HG03139 (cell line): Measurements from ENCODE around the gene RASGRF1.

Source experiments
- ATAC-seq: cut with Tn5 transposase; IDR thresholded peaks from one replicate; pipeline ENCODE4 v1.9.1; 2021; ENCODE audit not compliant: unreplicated experiment

The RASGRF1 gene

DNA sequence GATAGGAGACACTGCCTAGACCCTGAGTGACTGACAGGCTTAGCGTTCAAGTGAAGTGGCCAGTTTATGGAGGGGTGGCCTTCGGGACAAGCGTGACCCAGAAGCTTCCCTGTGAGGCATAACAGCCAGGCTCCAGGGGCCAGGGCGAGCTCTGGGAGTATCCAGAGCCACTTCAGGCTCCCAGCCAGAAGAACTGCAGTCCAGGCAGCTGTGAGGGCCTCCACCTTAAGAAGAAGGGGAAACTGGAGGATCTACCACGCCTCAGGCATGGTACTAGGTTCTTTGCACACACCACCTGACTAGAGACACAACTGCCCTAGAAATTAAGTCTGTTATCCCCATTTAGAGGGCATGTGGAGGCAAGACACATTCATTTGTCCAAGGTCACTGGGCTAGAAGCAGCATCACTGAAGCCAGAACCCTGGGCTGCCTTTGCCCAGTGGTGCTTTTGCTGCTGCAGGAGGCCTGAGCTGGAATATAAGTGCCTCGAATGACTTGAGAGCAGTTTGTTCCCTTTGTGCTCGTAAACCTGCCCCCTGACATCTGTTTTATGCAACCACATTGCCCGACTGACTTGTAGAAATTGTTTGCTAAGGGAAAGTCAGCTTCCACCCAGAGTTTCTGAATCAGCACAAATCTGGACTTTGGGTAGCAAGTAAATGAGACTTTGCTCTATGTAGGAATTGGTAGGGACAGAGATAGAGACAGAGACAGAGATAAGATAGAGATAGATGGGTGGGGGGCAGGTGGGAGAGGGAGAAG lies 23.3 kb downstream of the RASGRF1 start:
- no peak for ATAC-seq

DNA sequence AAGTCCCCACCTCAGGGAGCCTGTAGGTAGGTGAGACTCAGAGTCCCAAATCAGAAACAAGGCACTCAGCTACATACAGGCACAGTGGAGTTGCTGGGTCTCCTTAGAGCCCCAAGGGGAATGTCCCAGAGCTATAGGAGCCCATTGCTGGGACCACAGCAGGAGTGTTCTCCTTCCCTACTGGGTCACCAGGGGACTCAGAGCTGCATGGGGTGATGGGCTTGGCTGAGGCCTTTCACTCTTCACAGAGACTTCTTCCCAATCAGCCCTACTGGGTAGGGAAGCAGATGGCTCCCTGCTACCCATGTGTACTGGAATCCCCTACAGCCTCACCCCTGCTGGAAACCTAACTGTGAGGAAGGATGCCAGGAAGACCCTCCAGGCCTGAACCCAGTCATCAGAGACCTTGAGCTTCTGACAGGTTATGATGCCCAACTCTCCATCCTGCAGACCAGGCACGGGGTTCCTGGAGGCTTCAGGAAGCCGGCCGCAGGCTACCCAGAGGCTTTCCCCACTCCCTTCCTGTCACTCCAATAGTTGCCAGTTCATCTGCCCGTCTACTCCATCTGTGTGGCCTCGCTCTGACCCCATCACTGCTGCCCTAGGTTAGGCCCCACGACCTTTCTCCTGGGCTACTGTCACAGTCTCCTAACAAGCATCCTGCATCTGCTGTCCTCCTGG lies 24.0 kb downstream of the RASGRF1 start:
- ATAC-seq = no peak

DNA sequence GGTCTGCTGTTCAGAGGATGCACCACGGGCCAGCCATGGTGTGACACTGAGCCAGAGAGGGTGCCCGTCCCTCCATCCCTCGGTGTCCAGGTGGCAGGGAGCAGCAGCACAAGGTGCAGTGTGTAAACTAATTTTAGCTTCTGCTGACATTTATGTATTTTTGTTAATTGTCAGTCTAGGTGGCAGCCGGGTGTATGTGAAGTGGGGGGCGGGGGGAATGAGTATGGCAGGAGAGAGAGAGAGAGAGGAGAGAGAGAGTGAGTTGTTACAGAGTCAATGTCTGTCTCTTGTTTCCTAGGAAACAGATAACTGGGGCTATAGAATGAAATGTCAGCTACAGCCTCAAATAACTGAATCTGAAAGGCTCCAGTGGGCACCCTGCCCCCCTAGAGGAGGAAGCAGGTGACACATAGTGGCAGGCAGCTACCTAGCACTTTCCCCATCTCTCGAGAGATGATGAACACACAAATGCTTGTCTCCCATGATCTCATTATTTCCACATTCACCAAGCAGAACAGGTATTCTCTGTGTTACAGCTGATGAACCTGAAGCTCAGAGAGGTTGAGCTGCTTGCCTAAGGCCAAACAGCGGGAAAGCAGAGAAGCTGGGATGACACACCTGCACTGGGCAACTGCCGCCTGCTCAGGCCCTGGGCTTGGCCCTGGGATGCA lies 24.7 kb downstream of the RASGRF1 start:
- ATAC-seq = no peak

DNA sequence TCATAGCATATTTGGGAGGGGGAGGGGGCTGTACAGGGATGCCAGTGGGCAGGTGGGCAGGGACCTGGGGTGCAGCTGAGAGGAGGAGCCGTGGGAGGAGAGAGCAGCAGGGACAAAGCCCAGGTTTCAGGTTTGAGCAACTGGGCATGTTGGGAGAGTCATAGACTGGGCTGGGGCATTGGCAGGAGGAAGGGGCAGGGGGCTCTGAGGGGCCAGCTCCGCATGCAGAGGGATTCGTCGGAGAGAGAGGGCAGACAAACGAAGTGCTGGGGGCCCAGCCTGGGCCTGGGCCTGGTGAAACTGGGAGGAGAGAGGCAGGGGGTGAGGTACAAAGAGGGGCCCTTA lies 25.2 kb downstream of the RASGRF1 start:
- ATAC-seq = no peak

DNA sequence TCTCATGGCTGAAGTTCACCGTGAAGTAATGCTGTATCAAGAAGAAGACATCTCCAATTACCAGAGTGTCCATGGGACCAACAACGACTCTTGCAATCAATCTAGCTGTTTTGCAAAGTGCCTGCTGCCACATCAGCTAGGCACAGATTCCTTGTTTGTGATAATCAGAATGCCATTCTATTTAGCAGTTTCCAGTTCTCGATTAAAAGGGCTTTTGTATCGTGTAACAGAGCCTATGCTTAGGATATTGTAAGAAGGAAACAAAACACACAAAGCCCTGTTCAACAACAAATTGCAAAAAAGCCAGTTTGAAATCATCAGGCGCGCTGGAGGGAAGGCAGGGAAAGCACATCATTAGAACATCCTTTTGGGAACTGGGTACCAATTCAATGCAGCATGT lies 26.1 kb downstream of the RASGRF1 start:
- ATAC-seq = no peak

DNA sequence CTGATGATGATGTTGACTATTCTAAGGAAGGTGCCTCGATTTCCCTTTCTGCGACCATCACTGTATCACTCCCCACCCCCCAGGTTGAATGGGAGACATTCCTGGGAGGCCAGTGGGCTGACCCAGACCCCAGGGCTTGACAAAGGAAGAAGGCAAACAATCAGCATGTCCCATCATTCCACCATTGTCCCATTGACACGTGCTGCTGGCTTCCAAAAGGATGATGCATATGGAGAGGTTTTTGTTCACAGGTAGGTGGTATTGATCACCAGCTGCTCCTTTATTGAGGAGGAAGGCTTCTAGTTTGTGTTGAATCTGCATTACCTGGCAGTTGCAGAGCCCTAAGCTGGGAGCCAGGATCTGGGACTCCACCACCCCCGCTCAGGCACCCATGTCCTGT lies 30.4 kb downstream of the RASGRF1 start:
- no peak for ATAC-seq

DNA sequence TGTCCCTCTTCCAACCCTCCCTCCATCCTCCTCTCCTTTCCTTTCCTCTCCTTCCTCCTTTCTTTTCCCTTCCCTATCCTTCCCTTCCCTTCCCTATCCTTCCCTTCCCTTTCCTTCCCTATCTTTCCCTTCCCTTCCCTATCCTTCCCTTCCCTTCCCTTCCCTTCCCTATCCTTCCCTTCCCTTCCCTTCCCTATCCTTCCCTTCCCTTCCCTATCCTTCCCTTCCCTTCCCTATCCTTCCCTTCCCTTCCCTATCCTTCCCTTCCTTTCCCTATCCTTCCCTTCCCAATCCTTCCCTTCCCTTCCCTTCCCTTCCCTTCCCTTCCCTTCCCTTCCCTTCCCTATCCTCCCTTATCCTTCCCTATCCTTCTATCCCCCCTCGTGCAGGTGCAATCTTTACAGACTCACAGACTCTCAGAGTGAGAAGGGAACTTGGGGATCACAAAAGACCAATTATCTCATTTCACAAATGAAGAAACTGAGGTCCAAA lies 31.5 kb downstream of the RASGRF1 start:
- no peak for ATAC-seq

DNA sequence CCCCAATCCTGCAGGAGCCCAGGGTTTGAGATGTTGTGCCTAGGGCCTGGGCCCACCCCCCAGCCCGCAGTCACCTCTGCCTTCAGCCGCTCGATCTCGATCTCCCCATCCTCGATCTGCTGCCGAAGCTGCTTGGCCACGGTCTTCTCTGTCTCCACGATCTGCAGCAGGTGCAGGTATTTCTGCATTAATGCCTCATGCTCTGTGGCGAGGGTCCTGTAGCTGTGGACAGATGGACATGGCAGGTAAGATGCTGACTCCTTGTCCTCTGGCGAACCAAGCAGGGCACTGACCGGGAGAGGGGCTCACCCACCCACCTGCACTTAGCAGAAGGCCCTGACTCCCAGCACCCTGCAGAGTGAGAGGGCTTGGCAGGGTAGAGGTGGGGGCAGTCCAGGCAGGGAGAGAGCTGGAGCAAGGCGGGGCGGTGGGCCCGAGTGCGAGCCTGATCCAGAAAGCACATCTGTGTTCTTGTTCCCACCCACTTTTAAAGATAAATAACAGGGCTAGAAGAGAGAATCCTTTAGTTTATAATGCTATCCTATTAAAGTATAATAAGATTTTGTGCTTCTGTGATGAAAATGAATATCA lies 32.2 kb downstream of the RASGRF1 start:
- no peak for ATAC-seq

DNA sequence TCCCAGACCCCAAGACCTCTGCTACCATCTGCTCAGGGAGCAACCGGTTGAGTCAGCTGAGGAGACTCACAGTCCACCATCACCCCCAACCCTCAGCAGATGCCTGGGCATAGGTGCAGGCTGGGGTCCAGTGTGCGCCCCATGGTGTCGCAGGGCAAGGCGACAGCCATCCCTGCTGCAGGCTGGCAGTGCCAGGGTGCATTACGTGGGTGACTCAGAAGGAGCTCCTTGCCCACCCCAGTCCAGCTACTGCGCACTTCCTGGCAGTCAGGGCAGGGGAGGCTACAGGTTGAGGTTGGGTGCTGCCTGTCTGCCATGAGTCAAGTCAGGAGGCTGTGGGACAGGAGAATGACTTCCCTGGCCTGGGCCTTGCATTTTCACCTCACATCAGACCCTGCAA lies 33.5 kb downstream of the RASGRF1 start:
- no peak for ATAC-seq

DNA sequence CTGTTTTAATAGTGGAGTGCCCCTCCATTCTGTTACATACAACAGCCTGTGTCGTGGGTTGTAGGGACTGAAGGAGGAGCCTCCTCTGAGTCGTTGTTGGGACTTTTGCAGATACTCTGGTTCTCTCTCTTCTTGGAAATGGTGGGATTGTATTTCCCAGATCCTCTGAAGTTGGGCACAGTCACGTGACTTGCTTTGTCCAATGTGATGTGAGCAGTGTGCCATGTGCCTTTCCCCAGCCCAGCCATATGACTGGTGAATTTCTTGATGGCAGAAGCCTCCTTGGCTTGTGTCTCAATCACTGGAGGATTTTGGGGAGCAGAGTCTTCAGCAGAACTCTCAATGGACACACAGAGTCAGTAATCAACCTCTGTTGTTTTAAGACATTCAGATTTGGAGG lies 36.2 kb downstream of the RASGRF1 start:
- no peak for ATAC-seq

DNA sequence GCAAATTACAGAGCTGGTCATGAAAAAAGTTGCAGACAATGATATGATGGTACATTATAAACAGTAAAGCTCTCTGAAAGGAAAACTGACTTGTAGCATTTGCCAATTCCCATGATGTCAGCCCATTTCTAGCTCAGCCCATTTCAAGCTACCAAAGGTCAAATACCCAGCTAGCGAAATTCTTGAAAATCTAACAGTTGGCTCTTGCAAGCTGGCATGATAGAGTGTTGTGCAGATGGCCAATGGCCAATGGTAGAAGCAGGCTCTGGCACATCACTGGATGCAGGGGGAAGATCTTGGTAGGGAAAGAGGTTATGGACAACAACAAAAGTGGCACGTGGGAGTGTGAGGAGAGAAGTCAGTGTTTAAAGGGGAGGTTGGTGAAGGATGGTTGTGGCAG lies 36.7 kb downstream of the RASGRF1 start:
- ATAC-seq = no peak

DNA sequence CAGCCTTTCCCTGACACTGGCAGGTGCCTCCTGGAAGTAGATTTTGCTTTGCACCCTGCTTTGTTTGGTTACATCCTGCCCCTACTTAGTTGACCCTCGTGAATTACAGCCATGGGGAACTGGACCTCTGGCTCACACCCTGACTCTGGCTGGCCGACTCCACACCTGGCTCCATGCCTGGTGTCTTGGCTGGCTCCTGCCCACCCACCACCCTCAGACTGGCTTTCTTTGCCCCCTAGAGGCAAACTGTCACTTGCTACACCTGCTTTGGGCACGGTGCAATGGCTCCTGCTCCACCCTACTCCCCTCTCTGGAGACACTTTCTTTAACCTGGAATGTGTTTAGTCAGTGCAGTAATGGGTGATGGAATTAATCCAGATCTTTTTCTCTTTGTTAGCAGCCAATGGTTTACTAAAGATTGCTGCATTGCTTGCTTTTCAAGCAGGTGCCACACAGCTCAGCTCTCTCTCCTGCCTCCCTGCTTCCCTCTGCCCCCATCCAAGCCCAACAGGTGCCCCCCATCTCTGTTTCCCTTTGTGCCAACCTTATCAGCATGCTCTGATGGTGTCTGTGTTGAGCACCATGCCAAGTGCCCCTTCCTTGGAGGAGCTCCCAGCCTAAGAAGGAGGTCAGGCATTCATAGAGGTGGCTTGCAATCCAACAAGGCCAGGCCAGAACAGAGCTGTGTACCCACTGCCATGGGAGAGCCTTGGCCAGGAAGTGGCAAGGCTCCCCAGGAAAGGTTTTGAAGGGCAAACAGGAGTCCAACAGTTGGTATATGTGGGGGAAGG lies 38.4 kb downstream of the RASGRF1 start:
- ATAC-seq = no peak

DNA sequence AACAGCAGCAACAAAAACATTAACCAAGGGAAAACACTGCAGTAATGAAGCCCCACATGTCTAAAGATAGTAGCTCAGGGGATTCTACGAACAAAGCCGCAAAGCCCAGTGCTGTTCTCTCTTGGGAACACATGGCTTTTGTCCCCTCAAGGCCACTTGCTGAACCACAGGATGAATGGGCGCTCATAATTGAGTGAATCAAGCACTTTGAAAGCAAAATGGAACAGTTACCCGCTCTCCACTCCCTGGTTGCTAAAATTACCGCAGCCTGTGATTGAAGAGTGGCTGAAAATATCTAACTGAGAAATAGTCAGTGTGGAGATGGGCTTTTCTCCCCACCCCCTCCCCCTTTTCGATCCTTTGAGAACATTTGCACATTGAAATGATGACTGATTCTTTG lies 39.6 kb downstream of the RASGRF1 start:
- ATAC-seq = no peak

DNA sequence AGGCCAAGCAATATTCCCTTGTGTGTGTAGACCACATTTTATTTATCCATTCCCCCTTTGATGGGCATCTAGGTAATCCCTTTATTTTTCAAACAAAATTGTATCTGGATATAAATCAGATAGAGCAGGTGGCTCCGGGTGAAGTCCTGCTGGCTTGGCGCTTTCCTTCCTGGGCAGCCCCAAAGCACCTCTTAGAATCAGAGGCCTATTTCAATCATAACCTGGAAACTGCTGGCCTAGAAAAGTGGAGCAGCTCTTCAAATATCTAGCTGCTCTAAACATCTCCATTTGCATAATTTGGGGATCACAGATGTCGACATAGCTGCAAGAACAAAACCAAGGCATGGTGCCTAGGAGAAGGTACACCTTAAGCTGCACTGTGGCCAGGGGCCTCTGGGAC lies 40.2 kb downstream of the RASGRF1 start:
- no peak for ATAC-seq

DNA sequence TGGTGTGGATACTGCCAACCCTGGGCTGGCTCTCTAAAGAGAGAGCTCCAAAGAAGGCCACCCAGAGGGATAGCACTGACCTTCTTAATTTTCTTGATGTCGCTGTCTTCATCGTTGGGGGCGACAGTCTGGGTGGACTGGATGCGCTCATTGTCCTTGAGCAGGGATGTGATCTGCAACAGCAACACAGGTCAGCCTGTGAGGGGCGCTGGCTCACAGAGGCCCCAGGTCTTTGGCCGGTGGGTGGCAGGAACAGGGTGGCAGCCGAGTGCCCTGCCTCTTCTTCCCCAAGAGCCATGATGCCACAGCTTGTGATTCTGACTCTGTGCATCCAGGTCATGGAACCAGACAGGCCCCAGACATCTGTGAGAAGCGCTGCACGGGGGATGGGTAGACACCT lies 41.2 kb downstream of the RASGRF1 start:
- no peak for ATAC-seq

DNA sequence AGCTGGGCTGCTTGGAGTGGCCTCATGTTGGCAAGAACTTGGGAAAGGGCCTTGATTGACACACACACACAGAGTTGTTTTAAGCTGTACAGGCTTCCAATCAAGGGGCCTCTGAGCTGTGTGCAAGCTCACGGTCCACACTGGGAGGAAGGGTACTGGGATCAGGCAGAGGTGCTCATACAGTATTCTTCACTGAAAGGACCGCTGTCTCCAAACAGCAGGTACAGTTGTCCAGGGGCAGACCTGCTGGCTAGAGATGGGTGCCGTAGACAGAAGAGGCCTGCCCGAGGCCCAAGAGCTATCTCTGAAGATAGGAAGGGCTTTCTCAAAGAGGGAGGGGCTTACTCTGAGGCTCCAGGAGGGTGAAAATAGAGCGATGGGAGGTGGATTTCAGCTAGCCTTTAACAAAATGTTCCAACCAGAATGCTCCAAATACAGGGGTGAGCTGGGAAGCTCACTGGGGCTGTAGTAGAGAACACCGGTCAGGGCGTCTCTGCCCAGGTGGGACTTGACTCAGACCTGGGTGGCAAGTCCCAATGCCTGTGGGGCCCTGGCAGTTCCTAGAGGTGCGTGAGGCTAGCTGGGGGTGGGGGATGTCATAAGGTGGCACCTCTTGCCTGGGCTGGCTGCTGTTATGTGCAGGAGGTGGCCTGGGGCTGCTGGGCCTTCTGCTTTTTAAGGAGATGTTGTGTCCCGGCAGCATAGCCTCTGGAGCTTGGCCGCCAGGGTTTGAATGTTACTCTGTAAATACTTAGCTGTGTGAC lies 42.7 kb downstream of the RASGRF1 start:
- no peak for ATAC-seq

DNA sequence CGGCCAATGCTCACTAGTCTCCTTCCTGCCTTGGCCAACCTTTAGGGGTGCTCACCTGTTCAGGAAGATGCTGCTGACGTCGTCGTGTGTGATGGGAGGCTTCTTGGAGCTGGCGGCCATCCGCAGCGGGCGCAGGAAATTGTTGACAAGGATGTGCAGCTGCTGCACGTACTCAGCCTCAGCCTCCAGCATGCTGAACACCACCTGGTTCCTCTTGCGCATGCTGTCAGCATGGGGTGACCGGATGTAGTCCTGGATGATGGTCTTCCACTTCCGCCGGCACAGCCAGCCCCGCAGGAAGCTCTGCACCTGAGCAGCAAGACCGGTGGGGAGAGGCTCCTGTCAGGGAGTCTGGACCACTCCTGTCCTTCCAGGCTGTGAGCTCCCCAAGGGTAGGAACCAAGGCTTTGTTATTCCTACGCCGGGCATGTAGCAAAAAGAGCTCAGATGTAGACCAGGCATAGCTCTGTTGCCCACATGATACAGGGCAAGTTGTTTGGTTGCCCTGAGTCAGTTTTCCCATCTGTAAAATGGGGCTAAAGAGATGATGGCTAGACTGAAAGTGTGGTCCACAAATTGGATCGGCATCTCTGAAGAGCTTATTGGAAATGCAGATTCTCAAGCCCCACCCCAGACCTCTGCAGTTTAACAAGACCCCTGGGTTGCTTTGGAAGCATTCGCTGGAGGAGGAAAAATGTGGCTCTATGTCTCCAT lies 43.7 kb downstream of the RASGRF1 start:
- no peak for ATAC-seq

DNA sequence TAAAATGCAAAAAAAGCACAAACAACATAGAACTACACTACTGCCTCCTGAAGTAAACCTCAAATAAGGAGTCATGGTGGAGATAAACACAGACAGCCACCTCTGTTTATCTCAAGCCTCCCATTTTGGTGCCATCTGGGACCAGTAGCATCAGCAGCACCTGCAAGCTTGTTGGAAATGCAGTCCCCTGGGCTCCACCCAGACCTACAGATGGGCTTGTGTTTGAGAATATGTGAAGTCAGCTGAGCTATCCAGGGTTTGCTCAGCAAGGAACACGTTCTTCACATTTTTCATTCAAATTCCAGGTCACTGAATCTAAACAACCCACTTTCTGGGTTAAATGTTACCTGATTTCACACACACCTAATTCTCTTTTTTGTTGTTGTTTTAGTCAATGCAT lies 45.5 kb downstream of the RASGRF1 start:
- no peak for ATAC-seq

DNA sequence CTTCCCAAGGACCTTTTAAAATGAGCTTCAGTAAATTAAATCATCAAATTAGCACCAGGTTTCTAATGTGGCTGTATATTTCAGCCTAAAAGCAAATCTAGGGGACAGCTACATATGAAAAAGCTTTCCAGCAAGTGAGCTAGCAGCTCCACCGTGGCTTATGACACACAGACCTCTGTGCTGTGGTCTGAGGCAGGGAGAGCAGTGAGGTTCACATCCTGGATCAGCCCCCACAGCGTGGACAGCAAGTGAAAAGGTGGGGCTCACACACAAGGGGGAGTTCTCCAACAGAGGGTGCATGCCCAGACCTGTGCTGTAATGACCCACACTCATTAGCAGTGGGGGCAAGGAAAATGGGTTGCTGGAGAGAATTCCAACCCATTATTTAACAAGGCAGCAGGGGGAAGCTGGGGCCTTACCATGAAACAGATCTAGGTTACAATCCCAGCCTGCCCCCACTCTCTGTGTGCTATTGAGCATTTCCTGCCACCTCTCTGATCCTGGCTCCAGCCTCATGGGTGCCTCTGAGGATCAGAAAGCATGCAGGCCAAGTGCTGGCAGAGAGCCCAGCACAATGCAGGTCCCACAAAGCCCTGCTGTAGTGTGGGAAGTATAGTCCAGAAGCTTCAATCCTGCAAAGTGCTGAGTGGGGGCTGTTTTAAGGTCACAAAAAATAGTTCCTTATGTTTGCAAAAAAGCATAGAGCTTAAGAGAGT lies 48.2 kb downstream of the RASGRF1 start:
- ATAC-seq = no peak
